ENCODE data around the gene UGT8. TPM values are rescaled to one million over a fixed set of nuclear protein-coding genes. Genes with fewer than 3 reads are reported as not detected.
A peak's percentile ranks its signal among the peaks of the same experiment; 100 is the strongest.
"Not testable (repeated sequence)": the region's sequence is repeated elsewhere in the genome, so short reads cannot be mapped to it uniquely, and the experiment has no call there.

Gene UGT8
- total RNA-seq, 6 donors from 2014 or later: 0.67 to 2.0 (median 1.5) TPM

- peak overlapping the region in 3 of 4 donors; percentile 32 to 40 (median 40) for H3K4me3 ChIP-seq
- no peaks in the 10 kb centered on the region for H3K9me3 ChIP-seq
- ATAC-seq (ENCODE audit: low FRiP score in 2 of 2) (no peak), DNase-seq (no peak)
- no peaks in the 10 kb centered on the region for H3K27me3 ChIP-seq
- TF ChIP-seq CTCF (IDR thresholded peaks at IDR 0.05) (no peak), POLR2A (IDR thresholded peaks at IDR 0.05) (no peak), EP300 (IDR thresholded peaks at IDR 0.05) (no peak), POLR2AphosphoS5 (IDR thresholded peaks at IDR 0.05) (no peak)
- 53 to 66% methylated on average over 3 of the region's 3 CpGs for WGBS, 2 donors
- peak overlapping the region in 1 of 4 donors; percentile 44 for H3K27ac ChIP-seq
- H3K4me1 ChIP-seq: no peaks in the 10 kb centered on the region
- no peaks in the 10 kb centered on the region for H3K36me3 ChIP-seq
Observed at GRCh38 chr4:114615435-114615834, 16.8 kb downstream of the UGT8 start.

- H3K27me3 ChIP-seq; H3K4me1 ChIP-seq; H3K9me3 ChIP-seq; ATAC-seq (ENCODE audit: low FRiP score in 2 of 2); H3K36me3 ChIP-seq: not testable (repeated sequence)
- peak overlapping the region in 3 of 4 donors; percentile 32 to 40 (median 40) for H3K4me3 ChIP-seq
- peak in 1 of 4 donors; percentile 32 for TF ChIP-seq POLR2A (IDR thresholded peaks at IDR 0.05)
- DNase-seq: peak; percentile 71 to 84
- 78 to 82% methylated on average over 9 to 12 of the region's 12 CpGs for WGBS, 2 donors
- peak overlapping the region in 1 of 4 donors; percentile 44 for H3K27ac ChIP-seq
Observed at GRCh38 chr4:114616036-114616435, 17.4 kb downstream of the UGT8 start.

- no peak for DNase-seq
- 89 to 92% methylated on average over 2 of the region's 2 CpGs for WGBS, 2 donors
- TF ChIP-seq POLR2A (IDR thresholded peaks at IDR 0.05) (no peak), POLR2AphosphoS5 (IDR thresholded peaks at IDR 0.05) (no peak), CTCF (IDR thresholded peaks at IDR 0.05) (no peak), EP300 (IDR thresholded peaks at IDR 0.05) (no peak)
- ATAC-seq (ENCODE audit: low FRiP score in 2 of 2): no peak
- H3K9me3 ChIP-seq: no peaks in the 10 kb centered on the region
- no peaks in the 10 kb centered on the region for H3K36me3 ChIP-seq
- H3K4me1 ChIP-seq: no peaks in the 10 kb centered on the region
- no peak overlapping the region for H3K4me3 ChIP-seq
- H3K27me3 ChIP-seq: no peaks in the 10 kb centered on the region
- no peak overlapping the region for H3K27ac ChIP-seq
Observed at GRCh38 chr4:114626196-114626595, 27.6 kb downstream of the UGT8 start.

- Histone ChIP-seq H3K4me1 (no peaks in the 10 kb centered on the region), H3K9me3 (no peaks in the 10 kb centered on the region), H3K4me3 (no peak overlapping the region), H3K36me3 (no peaks in the 10 kb centered on the region), H3K27ac (no peak overlapping the region), H3K27me3 (no peaks in the 10 kb centered on the region)
- WGBS, 2 donors: 90 to 95% methylated on average over 5 of the region's 5 CpGs
- no peak for TF ChIP-seq CTCF (IDR thresholded peaks at IDR 0.05)
- TF ChIP-seq EP300 (IDR thresholded peaks at IDR 0.05): no peak
- TF ChIP-seq POLR2A (IDR thresholded peaks at IDR 0.05): no peak
- no peak for TF ChIP-seq POLR2AphosphoS5 (IDR thresholded peaks at IDR 0.05)
- DNase-seq: no peak
- ATAC-seq (ENCODE audit: low FRiP score in 2 of 2): no peak
Observed at GRCh38 chr4:114636192-114636935, 37.8 kb downstream of the UGT8 start.

GRCh38 chr4:114642173-114642780 is 43.7 kb downstream of the UGT8 start:
- no peaks in the 10 kb centered on the region for H3K27me3 ChIP-seq

More at GRCh38 chr4:114642173-114642780, 43.7 kb downstream of the UGT8 start:
- H3K9me3 ChIP-seq: no peaks in the 10 kb centered on the region
- H3K27ac ChIP-seq: no peak overlapping the region
- no peak for DNase-seq
- 89 to 90% methylated on average over 4 of the region's 4 CpGs for WGBS, 2 donors
- no peaks in the 10 kb centered on the region for H3K4me1 ChIP-seq
- no peak overlapping the region for H3K4me3 ChIP-seq
- no peak for ATAC-seq (ENCODE audit: low FRiP score in 2 of 2)
- no peaks in the 10 kb centered on the region for H3K36me3 ChIP-seq
- TF ChIP-seq POLR2A (IDR thresholded peaks at IDR 0.05): no peak
- TF ChIP-seq POLR2AphosphoS5 (IDR thresholded peaks at IDR 0.05): no peak
- no peak for TF ChIP-seq CTCF (IDR thresholded peaks at IDR 0.05)
- TF ChIP-seq EP300 (IDR thresholded peaks at IDR 0.05): no peak

Measured in upper lobe of left lung (tissue), 6 donors.